Measurements from ENCODE around the gene MYL12B. TPM values are rescaled to one million over a fixed set of nuclear protein-coding genes. Genes with fewer than 3 reads are reported as not detected.
A peak's percentile ranks its signal among the peaks of the same experiment; 100 is the strongest.

Gene MYL12B
- total RNA-seq, 2 experiments from 2014 or later: 230 to 260 TPM

GRCh38 chr18:3305354-3305762 lies 43.4 kb downstream of the MYL12B start:
- H3K4me2 ChIP-seq (ENCODE audit: low read length): no peak overlapping the region
- no peaks in the 10 kb centered on the region for H3K79me2 ChIP-seq (ENCODE audit: insufficient read depth, low read depth, low read length)
- ChIA-PET CTCF (ENCODE audit: unreplicated experiment) (no interaction called here), POLR2A (no interaction called here)
- TF ChIP-seq CTCF (conservative IDR thresholded peaks at IDR 0.05; ENCODE audit: low read length) (no peak), EZH2phosphoT487 (IDR thresholded peaks at IDR 0.05; ENCODE audit: borderline replicate concordance, low read depth, low read length) (no peak)
- BruUV-seq (replicated peaks): no TSS peak
- no peaks in the 10 kb centered on the region for H3K9me2 ChIP-seq (ENCODE audit: insufficient read depth, low read length)
- no peaks in the 10 kb centered on the region for H4K20me1 ChIP-seq (ENCODE audit: insufficient read depth, low read length)
- H3K9me3 ChIP-seq (ENCODE audit: low read length): no peaks in the 10 kb centered on the region
- DNase-seq (ENCODE audit: low spot score): no peak
- H3K27ac ChIP-seq (ENCODE audit: low read depth, low read length, poor library complexity, severe bottlenecking): no peak overlapping the region
- intact Hi-C loops (cut with micrococcal nuclease; ENCODE audit: unreplicated experiment): no loop called here
- no peaks in the 10 kb centered on the region for H3K4me1 ChIP-seq (ENCODE audit: insufficient read depth, low read length, poor library complexity, severe bottlenecking)
- no peak overlapping the region for H3K4me3 ChIP-seq (ENCODE audit: low read depth, low read length, poor library complexity, severe bottlenecking)
- 0 out of 2 replicates have a peak overlapping the region, but pooled peaks have one; percentile 43 for H2AFZ ChIP-seq (ENCODE audit: low read length)
- H3K36me3 ChIP-seq (ENCODE audit: insufficient read depth, low read length): no peaks in the 10 kb centered on the region

GRCh38 chr18:3305933-3306332 lies 44.0 kb downstream of the MYL12B start:
- no peak for DNase-seq (ENCODE audit: low spot score)
- Histone ChIP-seq H3K9me3 (ENCODE audit: low read length) (no peaks in the 10 kb centered on the region), H4K20me1 (ENCODE audit: insufficient read depth, low read length) (no peaks in the 10 kb centered on the region), H3K4me3 (ENCODE audit: low read depth, low read length, poor library complexity, severe bottlenecking) (no peak overlapping the region), H3K27ac (ENCODE audit: low read depth, low read length, poor library complexity, severe bottlenecking) (no peak overlapping the region), H3K9me2 (ENCODE audit: insufficient read depth, low read length) (no peaks in the 10 kb centered on the region), H3K4me1 (ENCODE audit: insufficient read depth, low read length, poor library complexity, severe bottlenecking) (no peaks in the 10 kb centered on the region), H2AFZ (ENCODE audit: low read length) (no peak overlapping the region), H3K4me2 (ENCODE audit: low read length) (no peak overlapping the region), H3K36me3 (ENCODE audit: insufficient read depth, low read length) (no peaks in the 10 kb centered on the region), H3K79me2 (ENCODE audit: insufficient read depth, low read depth, low read length) (no peaks in the 10 kb centered on the region)
- CTCF ChIA-PET (ENCODE audit: unreplicated experiment): interaction anchor here (0.7 kb wide), 1 partner anchor 46 kb away, joined by 3 read pairs; no protein-coding TSS in a partner anchor
- TF ChIP-seq CTCF (conservative IDR thresholded peaks at IDR 0.05; ENCODE audit: low read length): no peak
- TF ChIP-seq EZH2phosphoT487 (IDR thresholded peaks at IDR 0.05; ENCODE audit: borderline replicate concordance, low read depth, low read length): no peak
- intact Hi-C loops (cut with micrococcal nuclease; ENCODE audit: unreplicated experiment): no loop called here
- BruUV-seq (replicated peaks): no TSS peak
- POLR2A ChIA-PET: no interaction called here

GRCh38 chr18:3306391-3306790 lies 44.5 kb downstream of the MYL12B start:
- ChIA-PET POLR2A (no interaction called here), CTCF (ENCODE audit: unreplicated experiment) (interaction anchor here (0.7 kb wide), 1 partner anchor 46 kb away, joined by 3 read pairs; no protein-coding TSS in a partner anchor)
- Histone ChIP-seq H4K20me1 (ENCODE audit: insufficient read depth, low read length) (no peaks in the 10 kb centered on the region), H2AFZ (ENCODE audit: low read length) (no peak overlapping the region), H3K9me2 (ENCODE audit: insufficient read depth, low read length) (no peaks in the 10 kb centered on the region), H3K9me3 (ENCODE audit: low read length) (no peaks in the 10 kb centered on the region), H3K27ac (ENCODE audit: low read depth, low read length, poor library complexity, severe bottlenecking) (no peak overlapping the region), H3K4me2 (ENCODE audit: low read length) (no peak overlapping the region), H3K4me3 (ENCODE audit: low read depth, low read length, poor library complexity, severe bottlenecking) (no peak overlapping the region), H3K79me2 (ENCODE audit: insufficient read depth, low read depth, low read length) (no peaks in the 10 kb centered on the region), H3K4me1 (ENCODE audit: insufficient read depth, low read length, poor library complexity, severe bottlenecking) (no peaks in the 10 kb centered on the region), H3K36me3 (ENCODE audit: insufficient read depth, low read length) (no peaks in the 10 kb centered on the region)
- no peak for TF ChIP-seq CTCF (conservative IDR thresholded peaks at IDR 0.05; ENCODE audit: low read length)
- TF ChIP-seq EZH2phosphoT487 (IDR thresholded peaks at IDR 0.05; ENCODE audit: borderline replicate concordance, low read depth, low read length): no peak
- intact Hi-C loops (cut with micrococcal nuclease; ENCODE audit: unreplicated experiment): no loop called here
- no peak for DNase-seq (ENCODE audit: low spot score)
- BruUV-seq (replicated peaks): no TSS peak

All from OCI-LY7 (cell line).